Measurements from ENCODE around the gene VWC2L.

DNA sequence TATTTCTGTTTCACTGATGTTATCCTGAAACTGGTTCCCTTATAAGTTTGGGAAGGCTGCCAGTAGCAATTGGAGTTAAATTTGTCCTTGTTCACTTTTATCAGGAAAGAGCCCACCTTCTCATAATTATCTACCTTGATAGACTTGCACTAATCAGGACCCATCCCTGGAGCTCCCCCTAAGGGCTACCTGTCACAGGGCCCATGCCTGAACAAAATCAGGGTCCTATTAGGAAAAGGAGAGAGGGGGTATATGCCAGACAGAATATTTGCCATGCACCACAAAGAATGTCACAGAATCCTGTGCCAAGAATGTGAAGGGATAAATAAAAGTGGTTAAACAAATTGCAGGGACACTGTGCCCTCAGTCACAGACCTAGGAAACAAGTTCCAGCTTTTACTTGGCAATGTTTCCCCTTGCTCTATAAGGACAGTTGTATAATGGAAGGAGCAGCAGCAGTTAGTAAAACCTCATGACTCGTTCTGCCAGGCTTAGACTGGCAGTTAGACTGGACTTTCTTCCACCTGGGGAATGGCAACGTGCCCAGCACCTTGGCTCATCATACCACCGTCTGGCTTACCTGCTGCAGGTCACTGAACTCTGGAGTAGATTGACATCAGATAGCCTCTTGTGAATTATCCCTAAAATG is 32.3 kb upstream of the VWC2L start:
- TF ChIP-seq EZH2 (IDR thresholded peaks at IDR 0.05; ENCODE audit: insufficient read depth, poor library complexity, severe bottlenecking) (no peak), EZH2phosphoT487 (IDR thresholded peaks at IDR 0.05; ENCODE audit: insufficient read depth, low read depth) (no peak)
